HG03457 (cell line): Measurements from ENCODE around the gene KCNK16.

ENCODE experiments used
- ATAC-seq: cut with Tn5 transposase; IDR thresholded peaks from one replicate; pipeline ENCODE4 v1.9.1; 2021; ENCODE audit warnings: moderate number of reproducible peaks; ENCODE audit not compliant: unreplicated experiment

The KCNK16 gene

DNA sequence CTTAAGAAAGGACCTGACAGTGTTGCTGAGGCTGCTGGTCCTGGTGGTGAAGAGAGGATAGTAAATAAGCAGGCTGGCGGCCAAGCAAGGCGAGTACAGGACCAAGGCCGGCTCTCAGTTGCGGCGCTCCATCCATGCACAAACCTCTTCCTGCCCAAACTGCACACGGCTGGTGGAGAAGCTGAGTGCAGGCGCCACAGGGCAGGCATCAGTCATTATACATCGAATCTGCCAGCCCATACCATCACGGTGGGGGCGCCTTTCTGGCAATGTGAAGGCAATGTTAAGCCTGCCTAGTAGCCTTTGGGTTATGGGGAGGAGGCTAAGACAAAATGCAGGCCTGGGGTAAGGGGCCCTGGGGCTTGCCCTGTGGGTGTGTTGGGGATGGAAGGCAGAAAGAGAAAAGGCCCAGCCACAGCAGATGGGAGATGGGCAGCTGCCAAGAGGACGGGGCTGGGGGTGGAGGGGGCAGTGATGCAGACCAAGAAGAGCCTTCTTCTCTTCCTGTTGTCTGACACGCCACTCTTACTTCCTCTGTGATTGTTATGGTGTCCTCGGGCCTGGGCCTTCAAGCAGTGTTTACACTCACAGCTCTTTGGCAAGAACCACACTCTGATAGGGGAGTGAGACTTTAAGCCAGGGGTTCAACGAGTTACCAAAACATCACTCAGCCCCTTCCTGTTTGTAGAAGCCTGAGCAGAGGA lies 20.3 kb upstream of the KCNK16 start:
- no peak for ATAC-seq

DNA sequence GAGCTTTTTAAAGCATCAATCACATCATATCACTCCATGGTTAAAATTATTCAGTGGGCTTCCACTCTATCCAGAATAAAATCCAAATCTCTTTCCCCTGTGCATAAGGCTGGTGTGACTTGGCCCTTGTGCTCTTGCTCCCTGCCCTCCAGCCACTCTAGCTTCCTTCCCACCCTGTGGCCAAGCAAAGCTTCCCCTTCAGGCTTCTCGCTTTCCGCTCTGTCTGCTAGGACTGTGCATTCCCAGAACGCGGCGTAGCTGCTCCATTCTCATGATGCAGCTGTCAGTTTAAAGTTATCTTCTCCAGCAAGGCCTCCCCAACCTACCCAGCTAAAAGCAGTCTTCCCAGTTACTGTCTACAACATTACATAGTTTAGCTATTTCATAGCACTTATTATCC lies 19.4 kb upstream of the KCNK16 start:
- no peak for ATAC-seq

DNA sequence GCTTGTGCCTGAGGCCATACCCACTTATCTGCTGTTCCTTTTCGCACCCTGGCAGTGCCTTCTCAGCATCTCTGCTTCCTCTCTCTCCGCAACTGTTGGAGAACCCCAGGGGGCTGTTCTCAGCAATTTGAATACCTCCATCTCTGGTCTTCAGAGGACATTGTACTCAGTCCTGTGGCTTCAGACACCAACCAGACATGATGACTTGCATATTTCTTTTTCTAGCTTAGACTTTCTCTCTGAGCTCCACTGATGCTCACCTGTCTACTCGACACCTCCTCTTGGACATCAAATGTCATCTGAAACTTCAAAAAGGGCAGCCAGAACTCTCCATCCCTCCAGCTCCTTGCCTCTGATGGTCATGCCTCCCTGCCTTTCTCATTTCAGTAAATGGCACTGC lies 18.9 kb upstream of the KCNK16 start:
- ATAC-seq = no peak

- ATAC-seq = no peak
These were observed 17.5 kb upstream of the KCNK16 start for GRCh38 chr6:39339868-39340550.

DNA sequence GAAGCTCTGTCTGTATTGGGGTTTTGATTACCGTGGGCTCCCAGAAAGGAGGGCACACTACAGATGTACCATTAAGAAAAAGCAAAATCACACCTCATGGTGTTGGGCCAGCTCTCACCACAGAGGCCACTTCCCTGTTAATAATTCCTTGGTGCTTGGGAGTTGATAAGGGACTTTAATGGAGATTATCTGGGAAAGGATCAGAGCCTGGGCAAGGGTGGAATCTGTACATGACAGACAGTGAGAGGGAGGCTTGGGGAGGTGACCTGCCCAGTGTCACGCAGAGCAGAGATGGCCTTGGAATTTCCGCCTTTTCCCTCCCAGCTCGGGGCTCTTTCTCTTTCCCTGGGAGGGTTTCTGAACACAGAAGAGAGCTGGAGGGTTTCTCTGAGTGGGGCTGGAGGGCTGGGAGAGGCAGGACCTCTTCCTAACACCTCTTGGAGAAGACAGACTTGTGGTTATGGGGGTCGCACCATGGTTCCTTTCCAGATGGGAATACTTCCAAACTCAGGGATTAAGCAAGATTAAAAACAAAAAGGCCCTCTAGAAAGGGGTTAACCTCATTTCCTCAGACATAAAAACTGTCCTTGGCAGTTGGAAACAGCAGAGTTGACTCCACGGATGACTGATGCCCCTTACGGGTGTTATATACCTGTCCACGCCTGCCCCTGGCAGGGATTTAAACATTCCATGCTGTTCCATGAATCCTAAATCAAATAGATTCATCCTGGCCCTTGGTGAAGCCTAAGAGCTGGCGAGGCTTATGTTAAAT lies 16.8 kb upstream of the KCNK16 start:
- ATAC-seq = no peak

DNA sequence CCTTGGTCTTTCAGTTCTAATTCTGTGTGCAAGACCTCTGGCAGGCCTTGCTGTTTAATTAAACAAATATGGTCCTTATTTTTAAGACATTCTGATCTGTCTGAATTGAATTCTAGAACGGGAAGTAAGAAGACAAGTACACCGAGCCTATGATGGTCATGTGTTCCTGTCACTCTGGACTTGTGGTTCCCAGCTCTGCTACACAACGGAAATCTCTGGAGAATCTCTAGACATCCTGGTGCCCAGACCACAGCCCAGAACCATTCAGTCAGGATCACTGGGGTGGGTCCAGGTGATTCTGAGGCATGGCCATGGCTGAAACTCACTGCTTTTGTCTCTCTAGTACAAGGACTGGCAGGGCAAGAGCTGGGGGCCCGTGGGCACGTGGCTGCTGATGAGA lies 15.9 kb upstream of the KCNK16 start:
- no peak for ATAC-seq

GRCh38 chr6:39335780-39336545 lies 13.5 kb upstream of the KCNK16 start:
- ATAC-seq = no peak

DNA sequence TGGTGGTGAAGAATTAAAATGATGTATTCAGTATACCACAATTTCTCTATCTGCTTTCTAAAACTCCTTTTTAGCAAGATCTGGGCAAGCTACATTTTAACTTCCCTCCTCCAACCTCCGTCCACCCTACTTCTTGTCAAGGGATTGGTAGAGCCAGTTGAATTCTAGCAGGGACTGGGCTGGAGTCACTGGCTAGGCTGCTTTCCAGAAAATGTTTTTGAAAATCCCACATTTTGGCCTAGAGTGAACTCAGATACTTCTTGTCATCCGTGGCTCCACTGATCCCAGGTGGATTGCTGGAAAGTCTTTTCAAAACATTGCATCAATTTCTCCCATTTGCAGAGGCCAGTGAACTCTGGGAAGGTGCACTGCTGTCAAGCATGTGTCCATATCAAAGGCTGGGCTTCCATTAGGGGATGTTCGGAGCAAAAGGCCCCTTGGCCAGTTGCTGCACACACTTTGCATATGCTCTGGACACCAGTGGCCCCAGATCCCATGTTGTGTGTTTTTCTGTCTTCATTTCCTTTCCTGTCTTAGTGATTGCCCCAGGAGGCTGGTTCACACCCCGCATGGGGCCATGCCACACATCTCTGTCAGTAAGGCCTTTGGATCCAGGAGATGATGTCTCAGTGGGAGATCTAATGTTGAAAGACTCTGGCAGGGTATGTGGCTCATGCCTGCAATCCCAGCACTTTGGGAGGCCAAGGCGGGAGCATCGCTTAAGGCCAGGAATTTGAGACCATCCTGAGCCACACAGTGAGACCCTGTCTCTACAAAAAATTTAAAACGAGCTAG lies 11.3 kb upstream of the KCNK16 start:
- no peak for ATAC-seq

GRCh38 chr6:39330476-39330875 lies 8.0 kb upstream of the KCNK16 start:
- no peak for ATAC-seq

DNA sequence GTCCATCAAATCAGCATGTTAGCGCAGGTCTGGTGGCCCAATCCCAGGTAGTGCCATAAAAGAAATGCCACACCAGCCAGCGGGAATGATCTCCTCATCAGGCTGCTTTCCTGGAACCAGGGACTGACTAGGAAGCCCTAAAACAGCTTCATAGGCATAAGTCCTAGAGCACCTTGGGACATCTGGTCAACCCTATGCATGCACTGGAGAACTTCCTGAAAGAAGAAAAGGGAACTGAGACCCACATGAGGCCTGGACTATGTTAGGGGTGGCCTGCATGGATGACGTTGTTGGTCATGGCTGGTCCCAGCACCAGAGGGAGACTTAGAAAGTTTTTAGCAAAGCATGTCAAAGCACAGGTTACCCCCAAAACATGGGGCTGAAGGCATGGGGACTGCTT lies 7.6 kb upstream of the KCNK16 start:
- no peak for ATAC-seq

GRCh38 chr6:39328066-39328465 lies 5.6 kb upstream of the KCNK16 start:
- no peak for ATAC-seq

GRCh38 chr6:39327507-39327906 lies 5.0 kb upstream of the KCNK16 start:
- ATAC-seq = no peak

DNA sequence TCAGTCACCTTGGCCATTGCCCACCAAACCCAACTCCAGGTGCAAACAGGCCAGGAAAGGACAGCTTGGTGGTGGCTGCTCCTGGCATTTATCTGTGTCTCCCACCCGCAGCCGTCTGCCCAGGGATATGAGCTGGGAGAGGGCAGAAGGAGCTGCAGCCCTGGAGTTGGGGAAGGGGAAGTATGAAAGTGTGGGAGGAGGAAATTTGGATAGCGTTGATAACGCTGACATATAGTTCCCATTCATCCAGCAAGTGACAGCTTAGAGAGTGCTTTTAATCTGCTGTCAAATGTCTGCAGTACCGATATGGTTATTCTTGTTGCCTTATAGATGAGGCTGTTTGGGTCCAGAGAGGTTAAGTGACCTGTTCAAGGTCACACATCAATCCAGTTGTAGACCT lies 741 bp downstream of the KCNK16 start:
- no peak for ATAC-seq

- no peak for ATAC-seq
These were observed 2.0 kb downstream of the KCNK16 start for GRCh38 chr6:39320363-39320984.

DNA sequence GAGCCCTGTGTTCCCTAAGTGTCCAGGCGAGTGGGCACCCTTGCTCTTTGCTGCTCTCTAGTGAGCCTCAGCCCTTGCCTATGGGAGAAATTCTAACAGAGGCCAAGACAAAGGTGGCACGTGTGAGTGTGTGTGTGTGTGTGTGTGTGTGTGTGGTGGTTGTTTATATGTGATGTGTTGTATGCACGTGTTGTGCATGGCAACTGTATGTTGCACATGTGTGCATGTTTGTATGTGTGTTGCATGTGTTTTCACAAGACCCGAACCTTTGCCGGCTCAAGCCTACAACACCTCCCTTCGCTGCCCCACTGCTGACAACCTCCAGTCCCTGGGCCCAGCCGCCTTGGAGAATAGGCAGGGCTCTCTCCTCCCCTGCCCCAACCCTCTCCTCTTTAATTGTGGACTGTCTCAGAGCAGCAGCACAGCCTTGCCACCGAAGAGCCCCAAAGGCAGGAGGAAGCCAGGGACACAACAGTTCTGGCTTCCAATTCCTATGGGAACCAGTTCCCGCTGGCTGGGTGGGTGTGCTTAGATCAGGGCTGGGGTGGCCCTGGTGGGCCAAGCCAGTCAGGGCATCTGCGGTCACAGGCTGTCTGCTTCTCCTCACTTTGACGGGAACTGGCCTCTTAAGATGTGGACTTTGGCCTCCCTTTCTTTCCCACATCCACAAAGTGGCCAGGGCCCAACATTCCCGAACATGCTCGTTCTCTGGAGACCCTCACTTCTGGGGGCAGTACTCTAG lies 2.7 kb downstream of the KCNK16 start:
- no peak for ATAC-seq

- no peak for ATAC-seq
These were observed 5.2 kb downstream of the KCNK16 start for GRCh38 chr6:39317256-39317655.

DNA sequence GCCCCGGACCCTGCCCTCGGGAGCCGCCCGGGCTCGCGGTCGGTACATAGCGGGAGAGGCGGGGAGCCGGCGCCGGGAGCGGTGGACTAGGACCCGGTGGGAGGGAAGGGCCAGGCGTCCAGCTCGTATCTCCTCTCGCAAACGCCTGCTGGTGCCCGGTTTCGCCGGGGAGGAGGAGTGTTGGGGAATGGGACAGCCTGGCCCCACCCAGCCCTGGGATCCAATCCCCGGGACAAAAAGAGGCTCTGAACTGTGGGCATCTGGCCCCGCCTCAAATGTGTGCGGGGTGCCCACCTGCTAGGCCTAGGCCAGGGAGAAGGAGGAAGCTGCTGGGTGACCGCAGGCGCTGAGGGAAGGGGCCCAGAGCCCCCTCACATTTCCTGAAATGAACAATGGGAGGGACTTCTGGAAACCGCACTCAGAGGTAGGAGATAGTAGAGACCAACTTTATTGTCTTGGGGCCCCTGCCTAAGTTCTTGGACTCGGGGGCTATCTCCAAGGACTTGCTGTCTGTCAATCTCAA lies 8.2 kb downstream of the KCNK16 start, which contains the start of gene KCNK17:
KCNK17 (minus strand) TSS at position 147 of the 523 bp plus-strand sequence; CDS start at position 48, 99 bp downstream.
- ATAC-seq = no peak

- ATAC-seq = no peak
These were observed 8.8 kb downstream of the KCNK16 start for GRCh38 chr6:39313526-39314272.
